ENCODE data around the gene CLIC3. TPM values are rescaled to one million over a fixed set of nuclear protein-coding genes. Genes with fewer than 3 reads are reported as not detected.

CLIC3 gene
- total RNA-seq, 4 donors from 2014 or later, result 94.8 to 442 (median 200) TPM

DNA sequence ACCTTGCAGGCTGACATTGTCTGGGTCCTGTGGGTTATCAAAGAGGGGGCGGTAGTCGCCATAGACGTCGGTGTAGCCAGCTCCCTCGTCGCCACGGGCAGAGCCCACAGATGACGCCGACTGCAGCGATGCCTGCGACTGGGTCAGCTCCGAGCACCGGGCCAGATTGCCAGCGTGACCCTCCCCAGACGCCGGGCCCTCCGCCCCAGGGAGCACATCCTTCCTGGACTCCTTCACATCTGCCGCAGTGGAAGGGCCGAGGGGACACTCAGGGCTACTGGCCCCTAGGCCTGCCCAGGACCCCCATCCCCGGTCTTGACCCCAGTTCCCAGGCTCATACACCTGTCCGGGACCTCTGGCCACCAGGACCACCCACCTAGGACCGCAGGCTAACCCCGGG lies 17.8 kb upstream of the CLIC3 start:
- intact Hi-C loops (cut with DNase I), result no loop called here
- Histone ChIP-seq H3K4me1 (no peaks in the 10 kb centered on the region), H3K27ac (no peak overlapping the region), H3K27me3 (no peaks in the 10 kb centered on the region), H3K36me3 (peaks cover 0 to 90% (median 0%) of the 10 kb centered on the region in 3 donors), H3K9me3 (no peaks in the 10 kb centered on the region), H3K4me3 (no peak overlapping the region)
- 94 to 100% methylated on average over 3 to 16 of the region's 23 CpGs for WGBS, 2 donors
- no peak for DNase-seq
- TF ChIP-seq, protein P1, sequence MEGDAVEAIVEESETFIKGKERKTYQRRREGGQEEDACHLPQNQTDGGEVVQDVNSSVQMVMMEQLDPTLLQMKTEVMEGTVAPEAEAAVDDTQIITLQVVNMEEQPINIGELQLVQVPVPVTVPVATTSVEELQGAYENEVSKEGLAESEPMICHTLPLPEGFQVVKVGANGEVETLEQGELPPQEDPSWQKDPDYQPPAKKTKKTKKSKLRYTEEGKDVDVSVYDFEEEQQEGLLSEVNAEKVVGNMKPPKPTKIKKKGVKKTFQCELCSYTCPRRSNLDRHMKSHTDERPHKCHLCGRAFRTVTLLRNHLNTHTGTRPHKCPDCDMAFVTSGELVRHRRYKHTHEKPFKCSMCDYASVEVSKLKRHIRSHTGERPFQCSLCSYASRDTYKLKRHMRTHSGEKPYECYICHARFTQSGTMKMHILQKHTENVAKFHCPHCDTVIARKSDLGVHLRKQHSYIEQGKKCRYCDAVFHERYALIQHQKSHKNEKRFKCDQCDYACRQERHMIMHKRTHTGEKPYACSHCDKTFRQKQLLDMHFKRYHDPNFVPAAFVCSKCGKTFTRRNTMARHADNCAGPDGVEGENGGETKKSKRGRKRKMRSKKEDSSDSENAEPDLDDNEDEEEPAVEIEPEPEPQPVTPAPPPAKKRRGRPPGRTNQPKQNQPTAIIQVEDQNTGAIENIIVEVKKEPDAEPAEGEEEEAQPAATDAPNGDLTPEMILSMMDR (IDR thresholded peaks at IDR 0.05), result no peak
- TF ChIP-seq POLR2A (IDR thresholded peaks at IDR 0.05), result no peak

- WGBS, 2 donors, result 90% methylated on average over 2 of the region's 20 CpGs; no CpG with 5 or more reads in 1 of the 2 donors
- Histone ChIP-seq H3K4me3 (no peak overlapping the region), H3K4me1 (no peaks in the 10 kb centered on the region), H3K27me3 (no peaks in the 10 kb centered on the region), H3K27ac (no peak overlapping the region), H3K9me3 (no peaks in the 10 kb centered on the region), H3K36me3 (peaks cover 0 to 88% (median 0%) of the 10 kb centered on the region in 3 donors)
- TF ChIP-seq, protein P1 (IDR thresholded peaks at IDR 0.05), result no peak
- TF ChIP-seq POLR2A (IDR thresholded peaks at IDR 0.05), result no peak
- DNase-seq, result no peak
- intact Hi-C loops (cut with DNase I), result no loop called here
Observed at GRCh38 chr9:137013571-137013940, 17.2 kb upstream of the CLIC3 start.

GRCh38 chr9:137012694-137013570 lies 16.6 kb upstream of the CLIC3 start:
- Histone ChIP-seq H3K27me3 (no peaks in the 10 kb centered on the region), H3K9me3 (no peaks in the 10 kb centered on the region), H3K4me3 (no peak overlapping the region), H3K27ac (no peak overlapping the region), H3K4me1 (no peaks in the 10 kb centered on the region), H3K36me3 (peaks cover 0 to 93% (median 0%) of the 10 kb centered on the region in 3 donors)
- DNase-seq, result no peak
- intact Hi-C loops (cut with DNase I), result no loop called here
- WGBS, 2 donors, result 88 to 91% methylated on average over 17 to 29 of the region's 67 CpGs
- no peak for TF ChIP-seq POLR2A (IDR thresholded peaks at IDR 0.05)
- TF ChIP-seq, protein P1 (IDR thresholded peaks at IDR 0.05), result no peak

DNA sequence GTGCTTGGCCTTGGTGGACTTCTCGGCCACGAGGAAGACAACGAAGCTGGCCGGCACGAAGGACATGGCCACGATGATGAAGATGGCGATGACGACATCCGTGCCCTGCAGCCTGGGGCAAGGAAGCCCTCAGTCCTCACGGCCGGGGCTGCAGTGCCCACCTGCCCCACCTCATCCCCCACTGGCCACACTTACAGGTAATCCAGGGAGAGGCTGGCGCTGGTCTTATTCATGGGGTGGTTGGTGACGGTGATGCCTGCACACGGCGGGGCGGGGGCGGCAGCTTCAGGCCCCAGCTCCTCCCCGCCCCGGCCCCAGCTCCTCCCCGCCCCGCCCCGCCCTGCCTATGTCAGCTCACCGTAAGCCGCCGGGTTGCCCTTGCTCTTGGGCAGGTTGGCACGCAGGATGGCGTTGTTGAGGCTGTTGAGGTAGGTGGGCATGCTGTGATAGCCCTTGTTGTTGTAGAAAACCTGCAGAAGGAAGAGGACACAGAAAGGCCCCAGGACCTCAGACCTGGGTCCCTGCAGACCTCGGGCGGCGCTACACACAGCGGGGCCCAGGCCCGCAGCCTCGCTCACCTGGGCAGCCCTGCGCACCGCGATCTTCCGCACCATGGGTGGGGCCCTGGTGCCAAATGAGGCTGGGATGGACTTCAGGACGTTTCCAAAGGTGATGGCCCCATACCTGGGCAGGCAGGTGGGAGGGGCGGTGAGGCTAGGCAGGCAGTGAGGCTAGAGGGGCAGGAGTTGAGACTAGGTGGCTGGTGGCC lies 15.7 kb upstream of the CLIC3 start:
- WGBS, 2 donors, result 83 to 89% methylated on average over 14 to 26 of the region's 39 CpGs
- Histone ChIP-seq H3K9me3 (no peaks in the 10 kb centered on the region), H3K4me3 (no peak overlapping the region), H3K27ac (no peak overlapping the region), H3K4me1 (peaks cover 0 to 7% (median 0%) of the 10 kb centered on the region in 3 donors), H3K36me3 (peaks cover 0 to 86% (median 0%) of the 10 kb centered on the region in 3 donors), H3K27me3 (no peaks in the 10 kb centered on the region)
- no peak for DNase-seq
- intact Hi-C loops (cut with DNase I), result no loop called here
- TF ChIP-seq, protein P1 (IDR thresholded peaks at IDR 0.05), result no peak
- TF ChIP-seq POLR2A (IDR thresholded peaks at IDR 0.05), result no peak

GRCh38 chr9:137011156-137011555 lies 14.8 kb upstream of the CLIC3 start:
- H3K27ac ChIP-seq, result no peak overlapping the region
- no peaks in the 10 kb centered on the region for H3K27me3 ChIP-seq
- no peaks in the 10 kb centered on the region for H3K9me3 ChIP-seq
- H3K4me1 ChIP-seq, result peaks cover 0 to 14% (median 0%) of the 10 kb centered on the region in 3 donors
- H3K4me3 ChIP-seq, result no peak overlapping the region
- WGBS, 2 donors, result 64 to 90% methylated on average over 9 to 17 of the region's 24 CpGs
- no peak for DNase-seq
- peaks cover 0 to 77% (median 0%) of the 10 kb centered on the region in 3 donors for H3K36me3 ChIP-seq
- intact Hi-C loops (cut with DNase I), result no loop called here
- TF ChIP-seq, protein P1 (IDR thresholded peaks at IDR 0.05), result no peak
- TF ChIP-seq POLR2A (IDR thresholded peaks at IDR 0.05), result no peak

Measured in esophagus squamous epithelium (tissue), 5 donors.